NCI-H2081 (cell line): ENCODE data around the gene SF3B6.
"Not testable (repeated sequence)": the region's sequence is repeated elsewhere in the genome, so short reads cannot be mapped to it uniquely, and the experiment has no call there.

Experiments used
- DNase-seq, 2 experiments: peaks; one replicate each; lab custom pipeline; 2025; lab: John Stamatoyannopoulos, UW

SF3B6 gene

DNA sequence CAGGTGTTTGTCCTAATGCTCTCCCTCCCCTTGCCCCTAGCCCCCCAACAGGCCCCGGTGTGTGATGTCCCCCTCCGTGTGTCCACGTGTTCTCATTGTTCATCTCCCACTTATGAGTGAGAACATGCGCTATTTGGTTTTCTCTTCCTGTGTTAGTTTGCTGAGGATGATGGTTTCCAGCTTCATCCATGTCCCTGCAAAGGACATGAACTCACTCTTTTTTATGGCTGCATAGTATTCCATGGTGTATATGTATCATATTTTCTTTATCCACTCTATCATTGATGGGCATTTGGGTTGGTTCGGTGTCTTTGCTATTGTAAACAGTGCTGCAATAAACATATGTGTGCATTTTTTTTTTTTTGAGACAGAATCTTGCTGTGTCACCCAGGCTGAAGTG, 17.1 kb upstream of the SF3B6 start:
- DNase-seq: not testable (repeated sequence)

DNA sequence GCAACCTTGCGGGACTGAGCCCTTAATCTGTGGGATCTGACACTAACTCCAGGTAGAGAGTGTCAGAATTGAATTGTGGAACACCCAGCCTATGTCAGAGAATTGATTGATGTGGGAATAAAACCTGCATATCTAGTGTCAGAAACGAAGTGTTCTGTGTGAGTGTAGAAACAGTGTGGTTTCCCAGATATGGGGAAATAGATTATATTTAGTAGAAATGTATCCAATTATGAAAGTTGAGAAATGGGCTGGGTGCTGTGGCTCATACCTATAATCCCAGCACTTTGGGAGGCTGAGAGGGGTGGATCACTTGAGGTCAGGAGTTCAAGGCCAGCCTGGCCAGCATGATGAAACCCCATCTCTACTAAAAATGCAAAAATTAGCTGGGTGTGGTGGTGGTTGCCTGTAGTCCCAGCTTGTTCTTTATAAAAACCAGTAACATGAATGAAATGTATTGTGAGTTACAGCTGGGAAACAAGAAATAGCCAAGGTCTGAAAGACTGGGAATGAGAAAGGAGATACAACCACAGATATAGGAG, 12.8 kb upstream of the SF3B6 start:
- DNase-seq: no peak

- DNase-seq: no peak
These were observed 10.9 kb upstream of the SF3B6 start for GRCh38 chr2:24087032-24087431.

DNA sequence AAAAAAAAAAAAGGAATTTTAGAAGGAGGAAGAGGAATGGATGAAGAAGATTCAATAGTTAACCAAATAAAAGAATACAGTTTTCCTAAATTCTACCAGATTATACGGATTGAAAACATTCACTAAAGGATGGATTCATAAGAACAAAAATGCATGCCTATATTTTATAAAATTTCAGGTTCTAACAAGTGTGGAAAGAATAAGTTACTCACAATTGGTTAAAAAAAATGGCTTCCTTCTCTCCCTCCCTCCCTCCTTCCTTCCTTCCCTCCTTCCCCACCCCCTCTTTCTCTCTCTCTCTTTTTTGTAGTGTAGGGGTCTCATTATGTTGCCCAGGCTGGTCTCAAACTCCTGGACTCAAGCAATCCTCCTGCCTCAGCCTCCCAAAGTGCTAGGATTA, 10.1 kb upstream of the SF3B6 start:
- no peak for DNase-seq

- no peak for DNase-seq
These were observed 9.0 kb upstream of the SF3B6 start for GRCh38 chr2:24085200-24085489.

DNA sequence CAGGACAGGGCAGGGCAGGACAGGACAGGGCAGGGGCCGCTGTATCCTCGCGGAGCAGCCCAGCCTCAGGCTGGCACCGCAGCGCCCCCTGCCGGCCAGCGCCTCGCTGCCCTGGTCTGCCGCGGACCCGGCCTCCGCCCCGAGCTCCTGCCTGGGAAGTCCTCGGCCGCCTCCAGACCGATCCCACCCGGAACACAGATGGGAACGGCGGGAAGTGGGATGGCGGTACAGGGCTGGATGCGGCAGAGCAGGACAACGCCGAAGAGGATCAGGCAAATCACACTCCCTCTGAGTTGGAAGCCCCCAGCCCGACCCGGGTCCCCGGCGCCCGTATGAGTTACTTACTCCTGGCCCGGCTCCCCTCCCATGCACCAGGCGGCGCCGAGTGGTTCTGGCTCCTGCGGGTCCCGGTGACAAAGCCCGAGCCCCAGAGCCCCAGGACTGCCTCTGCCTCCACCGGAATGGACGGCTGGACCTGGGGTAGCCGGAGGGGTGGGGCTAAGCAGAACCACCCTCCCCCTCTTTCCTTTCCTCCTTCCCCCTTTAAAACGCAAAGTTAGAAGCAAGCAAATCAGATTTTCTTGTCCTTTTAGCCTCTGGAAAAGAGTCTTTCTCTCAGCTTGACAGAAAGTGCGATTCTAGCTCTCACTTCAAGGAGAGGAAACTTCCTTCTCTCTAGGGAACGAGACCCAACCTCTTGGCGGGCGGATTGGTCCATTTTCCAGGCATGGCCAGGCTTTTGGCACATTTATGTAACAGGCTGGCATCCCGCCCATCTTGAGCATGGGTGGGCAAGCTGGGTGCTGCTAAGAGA, 8.5 kb upstream of the SF3B6 start, which contains the start of gene TP53I3:
Gene TP53I3 (minus strand): TSS at position 449 of the 814 bp plus-strand sequence. CDS start 508 bp downstream, outside the sequence.
- peak; percentile 83 to 86 for DNase-seq

DNA sequence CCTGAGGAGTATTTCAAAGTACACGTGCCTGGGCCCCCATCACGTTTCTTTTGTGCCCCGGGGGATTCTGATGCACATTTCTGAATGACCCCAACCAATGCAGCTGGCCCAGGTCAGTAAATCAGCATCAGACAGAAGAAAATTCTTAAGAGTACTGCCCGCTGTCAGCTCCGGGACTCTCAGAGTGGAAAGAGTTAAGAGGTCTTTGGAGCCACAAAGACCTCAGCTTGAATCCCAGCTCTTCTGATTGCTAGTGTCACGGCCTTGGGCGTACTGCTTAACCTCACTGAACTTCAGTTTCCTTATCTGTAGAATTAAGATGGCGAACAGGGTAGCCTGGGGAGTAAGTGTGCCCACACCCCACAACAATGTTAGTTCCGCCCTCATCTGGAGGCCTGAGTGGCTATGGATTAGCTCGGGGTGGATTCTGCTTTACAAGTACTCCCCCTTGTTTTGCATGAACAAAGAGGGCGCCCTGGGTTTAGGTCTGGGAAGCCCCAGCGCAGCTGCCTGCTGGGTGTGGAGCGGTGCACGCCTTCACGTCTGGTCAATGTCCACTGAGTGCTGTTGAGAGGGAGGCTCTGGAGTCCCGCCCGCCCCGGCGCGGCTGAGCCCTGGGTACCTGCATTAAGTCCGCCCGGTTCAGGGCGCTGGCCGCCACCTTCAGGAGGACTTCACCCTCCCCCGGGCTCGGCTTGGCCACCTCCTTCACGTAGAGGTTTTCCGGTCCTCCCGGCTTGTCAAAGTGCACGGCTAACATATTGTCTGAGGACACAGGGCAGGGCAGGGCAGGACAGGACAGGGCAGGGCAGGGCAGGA, 7.7 kb upstream of the SF3B6 start:
- peak; percentile 80 to 87 for DNase-seq

GRCh38 chr2:24082787-24083566, 6.9 kb upstream of the SF3B6 start:
- no peak for DNase-seq

DNA sequence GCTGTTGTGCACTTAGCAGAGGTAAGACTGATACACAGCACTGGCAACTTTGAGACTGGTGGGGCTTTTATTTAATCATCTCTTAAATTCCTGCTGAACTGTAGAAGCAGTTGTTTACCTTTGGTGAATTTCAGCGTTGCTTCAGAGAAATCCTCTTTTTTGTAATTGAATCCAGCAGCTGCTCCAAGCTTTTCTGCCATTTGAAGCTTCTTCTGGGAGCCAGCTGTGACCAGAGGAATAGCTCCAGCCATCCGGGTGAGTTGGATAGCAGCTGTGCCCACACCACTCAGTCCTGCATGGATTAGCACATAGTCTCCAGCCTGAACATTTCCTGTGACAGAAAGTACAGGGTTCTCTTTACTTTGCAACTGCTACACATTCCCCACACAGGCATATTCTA, 4.6 kb upstream of the SF3B6 start:
- no peak for DNase-seq

- no peak for DNase-seq
These were observed 1.8 kb upstream of the SF3B6 start for GRCh38 chr2:24077879-24078278.

- no peak for DNase-seq
These were observed 1.4 kb upstream of the SF3B6 start for GRCh38 chr2:24077535-24077877.

GRCh38 chr2:24076849-24077534, 866 bp upstream of the SF3B6 start:
- no peak for DNase-seq

DNA sequence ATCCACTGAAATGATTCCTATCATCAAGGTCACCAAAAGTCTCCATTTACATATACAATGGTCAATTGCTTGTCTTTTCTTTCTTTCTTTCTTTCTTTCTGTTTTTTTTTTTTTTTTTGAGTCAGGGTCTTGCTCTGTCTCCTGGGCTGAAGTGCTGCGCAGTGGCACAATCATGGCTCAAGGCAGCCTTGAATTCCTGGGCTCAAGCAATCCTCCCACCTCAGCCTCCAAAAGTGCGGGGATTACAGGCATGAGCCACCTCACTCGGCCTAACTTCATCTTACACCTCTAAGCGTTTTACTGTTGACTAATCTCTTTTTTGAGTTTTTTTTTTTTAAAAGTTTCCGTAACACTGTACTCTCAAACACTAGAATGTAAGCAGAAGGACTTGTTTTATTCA, 867 bp downstream of the SF3B6 start:
- DNase-seq: no peak

DNA sequence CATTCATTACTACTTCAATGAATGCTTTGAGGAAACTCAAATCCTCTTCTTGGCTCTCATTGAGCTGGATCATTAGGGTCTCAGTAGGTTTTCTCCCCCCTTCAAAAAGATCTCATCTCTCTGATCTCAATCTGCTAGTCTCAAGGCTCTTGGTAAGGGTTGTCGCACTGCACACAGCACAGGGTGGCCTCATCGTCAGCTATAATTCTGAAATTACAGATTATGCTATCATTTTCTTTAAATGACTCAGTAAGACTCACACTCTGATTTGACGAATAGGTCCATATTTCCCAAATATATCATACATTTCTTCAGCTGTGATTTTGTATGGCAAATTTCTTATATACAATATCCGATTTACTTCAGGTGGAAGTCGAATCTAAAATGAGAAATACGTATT, 2.3 kb downstream of the SF3B6 start:
- DNase-seq: no peak

DNA sequence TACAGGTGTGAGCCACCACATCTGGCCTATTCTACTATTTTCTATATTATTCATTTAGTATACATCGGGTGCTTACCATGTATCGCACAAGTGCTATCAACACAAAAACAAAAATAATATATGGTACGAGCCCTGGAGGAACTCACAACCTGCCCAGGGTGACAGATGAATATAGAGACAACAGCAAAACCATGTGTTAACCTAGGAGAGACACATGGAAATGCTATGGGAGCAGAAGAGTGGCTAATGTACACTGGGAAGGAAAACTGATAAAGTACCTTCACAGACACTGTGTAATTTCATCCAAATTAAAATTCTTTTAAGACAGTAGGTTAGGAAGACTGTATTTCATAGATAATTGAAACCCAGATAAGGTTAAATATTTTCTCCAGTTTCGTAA, 3.9 kb downstream of the SF3B6 start:
- no peak for DNase-seq

DNA sequence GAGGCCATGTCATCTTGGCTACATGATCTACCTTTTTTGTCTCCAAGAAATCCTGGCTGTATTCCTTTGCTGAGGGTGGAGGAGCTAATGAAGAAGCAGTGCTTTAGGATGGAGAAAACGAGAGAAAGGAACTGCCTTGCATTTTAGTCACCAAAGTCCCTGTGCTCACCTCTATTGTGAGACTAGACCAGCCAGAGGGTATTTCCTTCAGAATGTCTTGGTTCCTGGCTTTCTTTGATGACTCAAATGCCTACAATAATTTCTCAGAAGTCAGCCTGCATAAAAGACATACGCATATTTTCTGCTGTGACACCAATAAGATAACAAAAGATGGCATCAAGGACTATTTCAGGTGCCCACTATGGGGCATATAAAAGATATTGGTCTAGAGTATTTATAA, 10.8 kb downstream of the SF3B6 start:
- DNase-seq: no peak

DNA sequence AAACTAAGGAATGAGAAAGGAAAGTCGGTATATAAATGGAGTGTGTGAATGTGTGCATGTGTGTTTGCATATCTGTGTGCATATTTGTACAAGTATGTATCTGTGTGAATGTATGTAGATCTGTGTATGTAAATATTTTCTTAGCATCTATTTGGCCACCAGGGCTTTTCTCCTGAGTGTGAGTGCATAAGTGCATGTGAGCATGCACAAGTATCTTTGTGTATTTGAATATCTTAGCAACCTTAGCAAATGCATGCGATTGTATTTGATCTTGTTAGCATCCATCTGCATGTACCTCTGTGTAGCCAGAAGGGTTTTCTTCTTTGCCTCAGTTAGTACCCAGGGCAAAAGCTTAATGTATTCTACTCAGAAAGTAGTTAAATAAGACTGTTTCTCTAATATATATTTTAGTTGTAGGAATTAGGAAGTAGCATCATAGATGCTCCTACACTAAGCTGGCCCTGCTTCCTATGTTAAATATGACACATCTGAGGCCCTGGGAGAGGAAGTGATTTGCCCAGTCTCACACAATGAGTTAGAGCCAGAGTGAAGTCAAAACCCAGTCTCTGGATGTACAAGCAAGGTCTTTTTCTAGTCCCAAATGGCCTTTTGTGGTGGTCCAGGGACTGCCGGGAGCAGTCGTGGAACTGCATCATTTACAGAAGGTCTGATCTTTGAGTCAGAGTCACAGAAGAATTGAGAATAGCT, 17.4 kb downstream of the SF3B6 start:
- no peak for DNase-seq

DNA sequence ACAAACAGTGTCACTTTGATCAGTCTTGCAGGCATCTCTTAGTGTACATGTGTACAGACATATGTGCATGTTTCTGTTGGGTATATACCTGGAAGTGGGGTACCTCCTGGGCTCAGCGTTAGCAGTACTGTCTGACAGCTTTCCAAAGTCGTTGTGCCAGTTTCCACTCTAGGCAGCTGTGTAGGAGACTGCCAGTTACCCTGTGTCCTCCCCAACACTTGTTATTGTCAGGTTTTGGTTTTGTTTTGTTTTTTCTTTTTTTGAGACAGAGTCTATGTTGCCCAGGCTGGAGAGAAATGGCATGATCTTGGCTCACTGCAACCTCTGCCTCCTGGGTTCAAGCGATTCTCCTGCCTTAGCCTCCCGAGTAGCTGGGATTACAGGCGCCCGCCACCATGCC, 20.4 kb downstream of the SF3B6 start:
- no peak for DNase-seq

- DNase-seq: no peak
These were observed 21.6 kb downstream of the SF3B6 start for GRCh38 chr2:24054366-24055010.

DNA sequence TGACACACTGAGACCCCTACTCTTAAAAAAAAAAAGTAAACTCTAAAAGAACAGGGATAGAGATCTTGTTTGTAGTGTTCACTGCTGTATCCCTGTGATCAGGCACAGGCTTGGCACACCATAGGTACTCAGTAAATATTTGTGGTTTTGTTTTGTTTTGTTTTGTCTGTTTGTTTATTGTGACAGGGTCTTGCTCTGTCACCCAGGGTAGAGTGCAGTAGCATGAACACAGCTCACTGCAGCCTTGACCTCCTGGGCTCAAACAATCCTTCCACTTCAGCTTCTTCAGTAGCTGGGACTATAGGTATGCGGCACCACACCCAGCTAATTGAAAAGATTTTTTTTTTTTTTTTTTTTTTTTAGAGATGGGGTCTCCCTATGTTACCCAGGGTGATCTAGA, 23.2 kb downstream of the SF3B6 start:
- no peak for DNase-seq

DNA sequence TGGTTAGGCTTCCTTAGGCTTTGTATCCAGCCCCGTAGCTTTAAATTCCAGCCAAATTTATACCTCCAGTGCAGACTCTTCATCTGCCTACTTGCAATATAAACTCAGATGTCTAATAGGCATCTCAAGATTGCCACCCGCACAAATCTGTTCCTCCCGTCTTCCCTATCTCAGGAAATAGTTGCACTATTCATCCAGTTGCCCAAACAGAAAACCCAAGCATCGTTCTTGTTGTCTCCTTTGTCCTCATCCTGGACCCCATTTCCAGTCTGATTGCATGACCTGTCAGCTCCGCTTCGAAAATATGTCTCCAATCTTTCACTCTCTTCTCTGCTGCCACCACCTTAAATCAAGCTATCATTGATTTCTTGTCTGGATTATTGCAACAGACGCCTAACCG, 24.3 kb downstream of the SF3B6 start:
- DNase-seq: no peak
